22Rv1 (cell line): ENCODE data around the gene ARFGAP3.

ENCODE experiments used
- ZFX ChIP-seq: fragments of 450-650 bp; IDR thresholded peaks from 2 replicates; pipeline ENCODE4 v1.6.1; 2017; ENCODE audit warnings: antibody characterized with exemption, borderline replicate concordance
- TF ChIP-seq, protein P1 (sequence below): fragments of 450-650 bp; IDR thresholded peaks from 2 replicates; pipeline ENCODE4 v1.5.1; 2017; ENCODE audit warnings: mild to moderate bottlenecking

DNA sequence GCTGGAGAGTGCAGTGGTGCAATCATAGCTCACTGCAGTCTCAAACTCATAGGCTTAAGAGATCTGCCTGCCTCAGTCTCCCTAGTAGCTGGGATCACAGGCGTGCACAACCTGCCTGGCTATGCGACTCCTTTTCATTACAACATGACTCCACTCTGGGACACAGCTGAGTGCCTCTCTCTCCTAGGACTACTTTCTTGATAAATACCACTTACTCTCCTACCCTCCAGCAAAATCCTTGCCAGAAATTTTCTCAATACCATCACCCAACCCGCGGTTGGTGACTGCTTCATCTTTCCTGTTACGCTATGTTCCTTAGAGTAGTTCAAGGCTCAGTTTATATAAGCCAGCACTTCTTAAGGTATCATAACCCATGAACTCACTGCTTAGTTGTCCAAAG is 26.9 kb downstream of the ARFGAP3 start:
- TF ChIP-seq, protein P1, sequence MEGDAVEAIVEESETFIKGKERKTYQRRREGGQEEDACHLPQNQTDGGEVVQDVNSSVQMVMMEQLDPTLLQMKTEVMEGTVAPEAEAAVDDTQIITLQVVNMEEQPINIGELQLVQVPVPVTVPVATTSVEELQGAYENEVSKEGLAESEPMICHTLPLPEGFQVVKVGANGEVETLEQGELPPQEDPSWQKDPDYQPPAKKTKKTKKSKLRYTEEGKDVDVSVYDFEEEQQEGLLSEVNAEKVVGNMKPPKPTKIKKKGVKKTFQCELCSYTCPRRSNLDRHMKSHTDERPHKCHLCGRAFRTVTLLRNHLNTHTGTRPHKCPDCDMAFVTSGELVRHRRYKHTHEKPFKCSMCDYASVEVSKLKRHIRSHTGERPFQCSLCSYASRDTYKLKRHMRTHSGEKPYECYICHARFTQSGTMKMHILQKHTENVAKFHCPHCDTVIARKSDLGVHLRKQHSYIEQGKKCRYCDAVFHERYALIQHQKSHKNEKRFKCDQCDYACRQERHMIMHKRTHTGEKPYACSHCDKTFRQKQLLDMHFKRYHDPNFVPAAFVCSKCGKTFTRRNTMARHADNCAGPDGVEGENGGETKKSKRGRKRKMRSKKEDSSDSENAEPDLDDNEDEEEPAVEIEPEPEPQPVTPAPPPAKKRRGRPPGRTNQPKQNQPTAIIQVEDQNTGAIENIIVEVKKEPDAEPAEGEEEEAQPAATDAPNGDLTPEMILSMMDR, result no peak
- TF ChIP-seq ZFX, result no peak
